ENCODE results near the gene NADK. TPM values are rescaled to one million over a fixed set of nuclear protein-coding genes. Genes with fewer than 3 reads are reported as not detected.
"Not testable (repeated sequence)": the region's sequence is repeated elsewhere in the genome, so short reads cannot be mapped to it uniquely, and the experiment has no call there.

NADK gene
- total RNA-seq, 1 experiment from 2014 or later = 124 TPM

GRCh38 chr1:1749941-1750340, 28.3 kb downstream of the NADK start:
- POLR2A ChIA-PET; H3K27ac Mint-ChIP-seq; H3K27me3 Mint-ChIP-seq (ENCODE audit: low read depth); CTCF ChIA-PET; ATAC-seq; H3K9me3 Mint-ChIP-seq; H3K4me3 Mint-ChIP-seq; DNase-seq (ENCODE audit: low spot score); H3K4me1 Mint-ChIP-seq: not testable (repeated sequence)
- H3K36me3 Mint-ChIP-seq = peaks cover 14% of the 10 kb centered on the region

GRCh38 chr1:1748686-1749321, 29.5 kb downstream of the NADK start:
- H3K27me3 Mint-ChIP-seq (ENCODE audit: low read depth) = no peaks in the 10 kb centered on the region
- no peak overlapping the region; the same call in 1 of the 2 replicates for H3K27ac Mint-ChIP-seq
- ATAC-seq (no peak), DNase-seq (ENCODE audit: low spot score) (peak; percentile 36)
- no peaks in the 10 kb centered on the region for H3K9me3 Mint-ChIP-seq
- TF ChIP-seq CTCF (IDR thresholded peaks at IDR 0.05) = no peak
- no peak for TF ChIP-seq CREM (CRISPR knock-in tag; IDR thresholded peaks at IDR 0.05)
- TF ChIP-seq RORB (CRISPR knock-in tag; IDR thresholded peaks at IDR 0.05) = no peak
- no peak for TF ChIP-seq ARID4B (CRISPR knock-in tag; IDR thresholded peaks at IDR 0.05; ENCODE audit: borderline replicate concordance)
- TF ChIP-seq GABPB1 (CRISPR knock-in tag; IDR thresholded peaks at IDR 0.05) = no peak
- no peak for TF ChIP-seq ZBTB43 (CRISPR knock-in tag; IDR thresholded peaks at IDR 0.05)
- TF ChIP-seq NFATC4 (CRISPR knock-in tag; IDR thresholded peaks at IDR 0.05) = no peak
- no peak for TF ChIP-seq ATF3 (CRISPR knock-in tag; conservative IDR thresholded peaks at IDR 0.05)
- no peak for TF ChIP-seq ELF4 (CRISPR knock-in tag; IDR thresholded peaks at IDR 0.05; ENCODE audit: low read depth)
- TF ChIP-seq ETV6 (CRISPR knock-in tag; IDR thresholded peaks at IDR 0.05) = no peak
- no peak for TF ChIP-seq ZNF219 (CRISPR knock-in tag; IDR thresholded peaks at IDR 0.05; ENCODE audit: borderline replicate concordance)
- no peak for TF ChIP-seq PREB (CRISPR knock-in tag; IDR thresholded peaks at IDR 0.05; ENCODE audit: borderline replicate concordance)
- no peak for TF ChIP-seq FOXP1 (CRISPR knock-in tag; IDR thresholded peaks at IDR 0.05; ENCODE audit: borderline replicate concordance)
- TF ChIP-seq USF1 (CRISPR knock-in tag; IDR thresholded peaks at IDR 0.05) = no peak
- POLR2A ChIA-PET = interaction anchor here (0.6 kb wide), 1 partner anchor 128 kb away, joined by 5 read pairs; no protein-coding TSS in a partner anchor
- no peak overlapping the region for H3K4me3 Mint-ChIP-seq
- CTCF ChIA-PET = interaction anchor here (0.9 kb wide), 1 partner anchor 157 kb away, joined by 3 read pairs; no protein-coding TSS in a partner anchor
- H3K4me1 Mint-ChIP-seq = peaks cover 4% of the 10 kb centered on the region
- H3K36me3 Mint-ChIP-seq = peaks cover 10% of the 10 kb centered on the region

GRCh38 chr1:1746566-1746909, 31.7 kb downstream of the NADK start:
- H3K27me3 Mint-ChIP-seq (ENCODE audit: low read depth); H3K36me3 Mint-ChIP-seq; H3K9me3 Mint-ChIP-seq; H3K4me3 Mint-ChIP-seq; POLR2A ChIA-PET; H3K4me1 Mint-ChIP-seq; H3K27ac Mint-ChIP-seq; DNase-seq (ENCODE audit: low spot score): not testable (repeated sequence)
- ATAC-seq = peak; percentile 87
- CTCF ChIA-PET = interaction anchor here (0.9 kb wide), 1 partner anchor 163 kb away, joined by 3 read pairs; no protein-coding TSS in a partner anchor

GRCh38 chr1:1745651-1746565, 32.4 kb downstream of the NADK start:
- H3K27me3 Mint-ChIP-seq (ENCODE audit: low read depth); H3K9me3 Mint-ChIP-seq; H3K27ac Mint-ChIP-seq; POLR2A ChIA-PET; H3K4me1 Mint-ChIP-seq; H3K36me3 Mint-ChIP-seq: not testable (repeated sequence)
- peak overlapping the region; percentile 62 for H3K4me3 Mint-ChIP-seq
- DNase-seq (ENCODE audit: low spot score) = peak; percentile 61
- CTCF ChIA-PET = interaction anchor here (0.9 kb wide), 1 partner anchor 163 kb away, joined by 3 read pairs; no protein-coding TSS in a partner anchor
- peak; percentile 65 for ATAC-seq

- Mint-ChIP-seq H3K27ac (0 out of 2 replicates have a peak overlapping the region, but pooled peaks have one; percentile 41), H3K36me3 (peaks cover 10% of the 10 kb centered on the region)
- H3K4me3 Mint-ChIP-seq; ATAC-seq; H3K4me1 Mint-ChIP-seq; POLR2A ChIA-PET; H3K9me3 Mint-ChIP-seq; DNase-seq (ENCODE audit: low spot score); CTCF ChIA-PET; H3K27me3 Mint-ChIP-seq (ENCODE audit: low read depth): not testable (repeated sequence)
Measured at GRCh38 chr1:1742529-1742928, 35.7 kb downstream of the NADK start.
